Measurements from ENCODE around the gene HS6ST3.

DNA sequence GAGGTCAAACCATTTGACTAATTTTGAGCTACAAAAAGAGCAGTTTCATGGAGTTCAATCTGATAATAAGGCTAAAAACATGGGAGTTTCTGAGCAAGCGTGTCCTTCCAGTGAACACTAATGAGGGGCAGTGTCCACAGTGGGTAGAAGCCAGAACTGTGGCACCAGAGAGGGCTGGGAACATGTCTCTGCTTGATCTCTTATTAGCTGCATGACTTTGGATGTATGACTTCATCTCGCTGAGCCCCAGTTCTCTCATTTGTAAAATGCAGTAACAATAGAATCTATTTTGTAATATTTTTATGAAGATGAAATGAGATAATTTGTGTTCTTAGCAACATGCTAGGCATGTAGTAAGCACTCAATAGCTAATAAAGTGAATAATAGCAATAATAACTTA lies 69.8 kb downstream of the HS6ST3 start:
- TF ChIP-seq POLR2A (IDR thresholded peaks at IDR 0.05; ENCODE audit: low read depth, low read length) (no peak), POLR2AphosphoS5 (IDR thresholded peaks at IDR 0.05; ENCODE audit: low read depth, low read length) (no peak)

Measured in GM12892 (cell line).